T-helper 9 cell (primary cell): ENCODE results near the gene ASIC4.
A peak's percentile ranks its signal among the peaks of the same experiment; 100 is the strongest.

Experiments
- DNase-seq: peaks from one replicate; pipeline ENCODE4 v3.0.0-alpha.2; 2020

ASIC4 gene

DNA sequence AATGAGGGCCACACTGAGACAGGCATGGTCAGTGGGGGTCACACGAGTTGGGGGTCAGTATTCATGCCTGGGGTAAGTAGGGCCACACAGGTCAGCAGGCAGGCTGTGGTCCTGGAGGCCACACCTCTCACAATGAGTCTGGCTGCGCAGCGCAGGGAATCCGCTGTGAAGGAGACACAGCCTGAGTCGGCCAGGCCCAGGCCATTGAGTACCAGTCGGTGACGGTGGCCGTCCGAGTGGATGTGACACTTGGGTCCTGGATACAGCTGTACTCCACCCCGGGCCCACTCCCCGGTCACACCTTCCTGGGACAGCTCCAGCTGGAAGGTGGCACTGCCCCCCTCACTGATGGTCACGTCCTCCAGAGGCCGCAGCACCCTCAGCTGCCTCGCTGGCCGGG, 40.1 kb downstream of the ASIC4 start:
- no peak for DNase-seq

DNA sequence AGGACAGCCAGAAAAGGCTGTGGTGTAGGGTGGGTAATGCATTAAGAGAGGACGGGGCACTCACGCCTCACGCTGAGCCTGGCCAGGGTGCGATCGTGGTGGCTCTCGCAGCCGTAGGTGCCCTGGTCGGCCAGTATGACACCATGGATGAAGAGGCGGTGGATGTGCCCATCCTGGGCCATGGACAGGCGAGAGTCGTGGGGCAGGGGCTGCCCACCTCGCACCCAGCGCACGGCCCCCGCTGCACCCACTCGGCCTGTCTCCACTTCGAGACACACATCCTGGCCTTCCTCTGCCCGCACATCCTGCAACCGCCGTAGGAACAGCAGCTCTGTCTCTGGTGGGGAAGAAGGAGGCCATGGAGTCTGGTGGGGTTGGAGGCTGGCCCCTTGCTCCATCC, 41.7 kb downstream of the ASIC4 start:
- no peak for DNase-seq

DNA sequence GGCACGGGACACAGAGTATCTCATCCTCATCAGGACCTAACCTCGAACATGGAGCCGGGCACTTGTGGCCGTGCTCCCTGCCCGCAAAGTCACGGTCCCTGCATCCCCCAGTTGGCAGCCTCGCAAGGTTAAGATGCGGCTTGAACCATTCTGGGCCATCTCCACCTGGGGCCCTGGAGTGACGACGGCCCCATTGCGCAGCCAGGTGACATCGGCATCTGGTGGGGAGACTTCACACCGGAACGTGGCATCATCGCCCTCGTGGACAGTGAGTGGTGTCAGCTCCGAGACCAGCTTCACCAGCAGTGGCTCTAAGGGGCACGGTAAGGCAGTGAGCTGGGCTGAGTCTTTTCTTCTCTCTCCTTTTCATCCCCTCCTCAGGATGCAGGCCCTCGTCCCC, 42.1 kb downstream of the ASIC4 start:
- no peak for DNase-seq

DNA sequence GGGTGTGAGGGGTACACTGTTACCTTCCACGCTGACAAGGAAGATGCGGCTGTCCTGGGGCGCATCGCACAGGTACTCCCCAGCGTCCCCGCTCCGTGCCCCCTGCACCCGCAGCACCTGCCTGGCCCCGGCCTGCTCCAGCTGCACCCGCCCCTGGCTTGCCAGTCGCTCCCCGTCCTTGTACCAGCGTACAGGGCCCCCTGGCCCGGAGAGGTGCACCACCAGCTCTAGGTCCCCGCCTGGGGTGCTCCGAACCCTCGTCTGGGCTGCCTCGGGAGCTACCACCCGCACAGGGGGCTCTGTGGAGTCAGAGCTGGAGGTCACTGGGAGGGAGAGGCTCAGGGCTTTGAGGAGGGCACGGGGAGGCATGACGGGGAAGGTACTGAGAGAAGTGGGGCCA, 43.0 kb downstream of the ASIC4 start:
- DNase-seq = no peak

DNA sequence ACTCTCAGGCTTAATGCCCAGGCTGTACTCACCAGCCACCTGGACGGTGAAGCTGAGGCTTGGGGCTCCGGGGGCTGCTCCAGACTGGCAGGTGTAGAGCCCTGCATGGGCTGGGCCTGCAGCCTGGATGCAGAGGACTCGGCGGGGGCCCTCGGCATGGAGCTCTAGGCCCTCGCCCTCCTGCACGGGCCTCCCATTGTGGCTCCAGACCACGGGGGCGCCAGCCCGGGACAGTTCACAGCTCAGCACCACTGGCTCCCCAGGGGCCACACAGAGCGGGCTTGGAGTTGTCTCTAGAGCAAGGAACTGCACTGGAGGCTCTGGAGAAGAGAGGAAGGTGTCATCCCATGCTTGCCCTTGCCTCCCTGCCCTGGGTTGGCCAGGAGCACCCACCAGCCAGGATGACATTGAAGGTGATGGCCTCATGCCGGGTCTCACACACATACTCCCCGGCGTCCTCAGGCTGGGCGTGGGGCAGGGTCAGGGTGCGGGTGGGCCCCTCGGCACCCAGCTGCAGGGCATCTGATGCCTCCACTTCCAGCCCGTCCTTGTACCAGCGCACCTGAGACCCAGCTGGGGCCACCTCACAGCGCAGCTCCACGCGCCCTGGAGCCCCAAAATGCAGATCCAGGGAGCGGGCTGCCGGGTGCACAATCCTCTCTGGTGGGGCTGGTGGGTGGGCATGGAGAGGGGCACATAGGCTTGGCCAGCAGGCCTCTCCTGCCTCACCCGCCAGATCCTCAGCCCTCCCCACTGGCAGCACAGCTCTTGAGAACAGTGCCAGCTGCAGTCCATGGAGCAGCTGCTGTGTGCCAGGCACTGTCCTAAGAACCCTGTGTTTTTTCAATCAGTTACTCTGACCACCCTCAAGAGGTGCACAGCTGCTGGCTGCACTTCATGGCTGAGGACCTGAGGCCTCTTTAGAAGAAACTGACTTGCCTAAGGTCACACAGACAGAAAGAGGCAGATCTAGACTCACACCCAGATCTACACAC, 43.8 kb downstream of the ASIC4 start:
- no peak for DNase-seq

DNA sequence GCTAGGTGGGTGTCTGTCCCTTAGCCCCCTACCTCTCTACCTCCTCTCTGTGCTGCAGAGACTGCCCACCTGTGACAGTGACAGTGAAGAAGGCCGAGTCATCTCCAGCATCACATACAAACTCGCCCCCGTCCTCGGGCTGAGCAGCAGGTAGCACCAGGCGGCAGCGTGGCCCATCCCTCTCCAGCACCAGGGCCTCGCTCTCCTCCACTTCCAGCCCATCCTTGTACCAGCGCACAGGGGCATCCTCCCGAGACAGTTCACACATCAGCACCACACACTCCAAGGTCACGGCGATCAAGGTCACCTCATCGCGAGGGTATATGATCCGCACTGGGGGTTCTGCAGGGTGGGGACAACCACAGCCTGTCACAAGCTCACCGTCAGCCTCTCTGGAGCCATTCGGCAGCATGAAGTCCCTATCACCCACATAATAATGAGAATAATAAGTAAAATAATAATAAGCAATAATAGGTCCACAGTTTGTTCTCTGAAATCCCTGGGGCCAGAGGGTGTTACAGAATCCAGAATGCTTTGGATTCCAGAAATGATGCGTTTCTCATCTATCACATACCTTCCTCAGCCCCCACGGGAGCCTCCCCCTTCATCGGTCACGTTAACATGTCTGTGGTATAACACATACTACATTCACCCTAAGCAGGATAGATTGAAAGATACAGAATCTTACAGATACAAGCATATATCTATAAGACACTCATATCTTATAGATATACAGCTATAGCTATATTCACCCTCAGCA, 45.1 kb downstream of the ASIC4 start:
- DNase-seq = no peak

DNA sequence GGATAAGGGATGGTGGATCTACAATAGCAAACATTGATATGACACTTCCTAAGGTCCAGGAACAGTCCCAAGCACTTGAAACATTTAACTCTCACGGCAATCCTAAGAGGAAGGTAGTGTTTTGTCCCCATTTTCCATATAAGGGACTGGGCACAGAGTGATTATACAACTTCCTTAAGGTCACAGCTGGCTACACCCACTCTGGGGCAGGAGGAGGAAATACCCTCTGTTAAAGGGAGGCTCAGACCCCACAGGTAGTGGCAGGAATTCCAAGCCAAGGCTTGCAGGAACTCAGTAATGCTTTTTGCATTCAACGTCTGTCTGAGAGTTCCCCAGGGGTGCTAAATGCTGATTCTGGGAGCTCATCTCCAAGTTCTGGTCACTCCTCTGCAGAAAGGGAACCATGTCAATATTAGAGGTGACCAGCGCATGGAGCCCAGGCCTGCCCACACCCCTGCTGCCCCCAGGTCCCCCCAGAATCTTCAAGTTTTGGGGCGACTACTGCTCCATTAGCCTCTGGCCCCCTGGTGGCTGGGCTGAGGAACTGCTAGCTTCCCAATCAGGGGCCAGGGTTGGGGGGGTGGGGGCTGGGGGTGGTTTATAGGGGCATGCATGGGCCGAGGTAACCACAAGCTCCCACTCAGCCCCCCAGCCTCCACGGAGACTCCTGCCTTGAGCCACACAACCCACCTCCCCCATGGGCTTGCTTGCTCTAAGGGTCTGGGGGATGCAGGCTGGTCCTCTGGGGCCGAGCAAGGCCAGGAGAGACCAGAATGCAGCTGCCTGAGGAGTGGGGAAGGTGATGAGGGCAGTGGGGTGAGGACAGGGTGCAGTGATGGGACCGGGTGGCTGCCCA, 46.0 kb downstream of the ASIC4 start:
- DNase-seq = peak; percentile 30

DNA sequence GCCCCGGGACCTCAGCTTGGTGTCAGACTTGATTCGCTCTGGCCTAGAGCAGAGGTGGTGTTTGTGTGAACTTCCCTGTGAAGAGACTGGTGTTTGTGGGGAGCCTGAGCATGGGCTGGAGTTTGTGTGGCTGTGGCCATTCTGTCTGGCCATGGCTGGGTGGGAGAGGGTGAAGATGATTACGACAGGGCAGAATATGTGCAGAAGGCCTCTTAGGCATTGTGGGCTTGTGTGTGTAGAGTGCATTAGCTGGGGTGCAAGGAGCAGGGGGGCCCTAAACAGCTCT, 46.6 kb downstream of the ASIC4 start:
- no peak for DNase-seq

DNA sequence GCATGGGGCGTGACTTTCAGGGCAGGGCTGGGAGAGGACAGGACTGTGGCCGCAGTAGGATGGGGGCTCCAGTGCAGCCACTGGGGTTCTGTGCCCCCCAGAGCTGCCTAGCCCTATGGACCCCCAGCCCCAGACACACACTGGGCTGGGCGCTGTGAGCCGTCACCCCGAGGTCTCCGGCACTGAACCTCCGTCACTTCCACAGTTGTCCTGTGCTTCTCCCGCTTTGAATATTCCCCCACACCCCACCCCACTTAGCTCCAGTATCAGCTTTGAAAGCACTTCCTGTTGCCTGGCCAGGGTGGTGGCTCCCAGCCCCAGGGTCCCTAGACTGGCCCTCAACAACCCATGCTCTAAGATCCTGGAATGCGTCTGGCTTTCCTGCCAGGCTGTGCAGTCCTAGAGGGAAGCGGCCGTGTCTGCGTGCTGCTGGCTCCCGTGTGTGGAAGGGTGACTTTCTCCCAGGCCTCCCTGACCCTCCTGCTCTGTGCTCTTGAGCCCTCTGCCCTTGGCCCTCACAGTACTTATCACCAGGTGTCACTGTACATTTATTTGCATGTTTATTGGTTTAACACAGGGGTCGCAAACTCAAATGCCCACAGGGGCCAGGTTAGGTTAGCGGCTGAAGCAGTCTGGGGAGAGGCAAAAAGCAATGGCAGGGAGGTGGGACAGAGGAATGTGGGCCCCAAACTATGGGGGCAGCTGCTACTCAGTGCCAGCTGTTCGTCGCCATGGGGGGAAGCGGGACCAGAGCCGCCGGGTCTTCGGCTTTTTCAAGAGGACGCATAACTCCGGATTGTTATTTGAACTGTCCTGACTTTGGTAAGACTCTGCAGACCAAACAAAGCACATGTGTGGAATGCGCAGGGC, 47.1 kb downstream of the ASIC4 start:
- no peak for DNase-seq

DNA sequence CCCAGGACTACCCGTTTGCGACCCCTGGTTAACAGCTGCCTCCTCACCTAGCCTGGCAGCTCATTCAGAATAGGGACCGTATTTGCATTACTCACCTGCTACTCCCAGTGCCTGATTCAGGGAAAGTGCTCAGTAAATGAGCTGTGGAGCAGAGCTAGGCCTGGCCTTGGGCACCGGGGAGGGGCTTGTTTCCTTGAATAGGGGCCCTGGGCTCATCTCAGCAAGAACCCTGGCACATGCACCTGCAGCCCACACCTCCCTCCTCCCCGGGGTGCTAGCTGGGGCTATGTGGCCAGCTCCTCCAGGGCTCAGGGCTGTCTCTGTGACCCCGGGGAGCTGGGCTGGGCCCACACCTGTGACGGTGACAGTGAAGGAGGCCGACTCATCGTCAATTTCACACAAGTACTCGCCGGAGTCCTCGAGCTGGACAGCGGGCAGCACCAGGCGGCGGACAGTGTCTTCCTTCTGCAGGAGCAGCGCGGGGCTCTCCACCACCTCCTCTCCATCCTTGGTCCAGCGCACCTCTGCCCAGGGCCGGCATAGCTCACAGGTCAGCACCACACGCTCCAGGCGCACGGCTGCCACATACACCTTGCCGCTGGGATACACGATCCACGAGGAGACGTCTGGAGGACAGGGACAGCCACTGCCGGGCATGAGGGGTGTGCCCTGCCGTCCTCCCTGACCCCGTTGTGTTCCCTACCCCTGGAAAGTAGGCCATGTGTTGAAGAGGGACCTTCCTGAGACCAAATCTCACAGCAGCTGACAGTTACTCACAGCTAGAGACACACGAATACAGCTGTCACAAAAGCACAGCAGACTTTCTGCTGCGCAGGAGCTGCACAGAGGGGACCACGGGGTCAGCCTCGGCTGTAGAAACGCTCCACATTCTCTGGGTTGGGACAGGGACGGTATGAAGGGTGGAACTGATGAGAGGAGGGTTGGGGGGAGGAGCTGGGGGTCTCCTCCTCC, 48.1 kb downstream of the ASIC4 start:
- no peak for DNase-seq

DNA sequence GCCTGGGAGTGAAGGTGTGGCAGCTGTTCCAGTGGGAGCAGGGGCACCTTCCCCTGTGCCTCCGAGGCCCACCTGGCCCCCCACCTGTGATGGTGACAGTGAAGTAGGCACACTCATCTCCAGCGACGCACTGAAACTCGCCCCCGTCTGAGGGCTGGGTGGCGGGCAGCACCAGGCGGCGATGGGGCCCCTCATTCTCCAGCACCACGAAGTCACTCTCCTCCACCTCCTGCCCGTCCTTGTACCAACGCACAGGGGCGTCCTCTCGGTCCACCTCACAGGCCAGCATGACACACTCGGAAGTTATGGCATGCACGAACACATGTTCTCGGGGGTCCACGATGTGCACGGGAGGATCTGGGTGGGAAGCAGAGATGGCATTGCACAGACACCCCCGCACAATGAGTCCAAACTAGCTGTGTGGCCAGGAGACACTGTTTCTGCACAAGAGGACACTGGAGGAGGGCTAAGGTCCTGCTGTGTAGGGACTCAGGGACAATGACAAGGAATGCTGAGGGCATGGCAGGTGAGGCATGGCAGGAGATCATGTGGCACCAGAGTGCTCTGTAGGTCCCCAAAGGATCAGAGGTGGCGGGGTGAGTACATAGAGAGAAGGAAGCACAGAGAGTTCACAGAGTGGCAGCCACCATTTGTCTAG, 49.1 kb downstream of the ASIC4 start:
- no peak for DNase-seq

DNA sequence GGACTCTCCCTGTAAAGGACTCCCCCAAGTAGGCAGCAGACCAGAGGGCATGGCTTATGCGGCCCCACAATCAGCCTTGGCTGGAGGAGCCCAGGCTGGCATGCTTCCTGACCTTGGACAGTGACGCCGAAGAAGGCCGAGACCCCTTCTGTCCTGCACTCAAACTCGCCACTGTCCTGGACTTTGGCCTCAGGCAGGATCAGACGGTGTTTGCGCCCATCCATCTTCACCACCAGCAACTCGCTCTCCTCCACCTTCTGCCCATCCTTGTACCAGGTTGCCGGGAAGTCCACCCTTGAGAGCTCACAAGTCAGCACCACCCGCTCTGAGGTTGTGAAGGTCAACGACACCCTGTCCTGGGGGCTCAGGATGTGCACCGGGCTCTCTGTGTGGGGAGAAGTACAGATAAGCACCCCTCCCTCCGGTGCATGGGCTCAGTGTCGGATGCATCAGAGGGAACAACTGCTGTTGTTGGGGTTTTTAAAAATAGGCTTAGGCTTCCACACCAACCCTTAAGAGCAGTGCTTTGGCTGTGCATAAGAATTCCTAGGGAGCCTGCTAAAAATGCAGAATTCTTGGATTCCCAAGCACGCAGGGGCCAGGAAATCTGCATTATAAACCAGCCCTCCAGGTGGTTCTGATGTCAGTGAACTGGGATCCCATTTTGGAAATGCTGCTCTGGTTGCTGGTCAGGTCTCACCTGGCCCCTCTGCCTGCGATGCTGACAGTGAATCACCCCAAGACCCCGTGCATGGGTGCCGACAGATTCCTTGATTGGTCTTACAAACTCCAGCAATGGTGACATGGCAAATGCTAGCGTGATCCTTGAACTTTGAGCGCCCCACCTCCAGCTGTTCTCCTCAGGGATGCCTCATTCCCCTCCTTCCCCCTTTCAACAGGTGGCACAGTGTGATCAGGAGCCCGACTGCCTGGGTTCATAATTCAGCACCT, 51.1 kb downstream of the ASIC4 start:
- DNase-seq = no peak

DNA sequence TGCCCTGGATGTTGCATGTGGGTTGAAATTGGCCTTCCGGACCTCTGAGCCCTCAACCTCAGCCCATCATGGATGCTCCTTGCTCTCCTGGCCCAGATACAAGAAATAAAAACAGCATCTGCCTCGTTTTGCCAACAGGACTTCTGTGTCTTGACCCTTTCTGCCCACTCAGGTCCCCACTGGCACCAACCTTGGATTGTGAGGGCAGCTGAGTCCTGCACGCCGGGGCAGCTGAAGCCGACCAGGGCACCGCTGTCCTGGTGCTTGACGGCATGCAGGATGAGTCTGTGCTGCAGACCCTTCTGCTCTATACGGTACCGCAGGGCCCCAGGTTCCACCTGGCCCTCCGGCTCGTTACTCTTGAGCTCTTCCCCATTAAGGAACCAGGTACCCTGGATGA, 52.4 kb downstream of the ASIC4 start:
- DNase-seq = no peak

DNA sequence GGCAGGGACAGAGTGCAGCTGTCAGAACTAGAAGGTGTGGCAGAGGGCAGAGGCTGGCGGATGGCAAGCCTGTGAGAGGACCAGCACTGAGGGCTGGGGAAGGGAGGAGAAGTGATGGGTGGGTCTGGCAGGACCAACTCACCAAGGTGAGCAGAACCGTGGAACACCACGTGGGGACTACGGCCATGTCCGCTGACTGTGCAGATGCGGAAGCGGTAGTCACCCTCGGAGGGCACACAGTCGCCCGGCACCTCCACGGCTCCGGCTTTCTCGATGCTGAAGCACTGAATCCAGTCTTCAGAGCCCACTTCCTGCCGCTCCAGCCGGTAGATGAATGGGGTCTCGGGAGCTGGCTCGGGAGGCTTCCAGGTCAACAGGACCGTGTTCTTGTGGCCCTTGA, 52.8 kb downstream of the ASIC4 start:
- DNase-seq = no peak

DNA sequence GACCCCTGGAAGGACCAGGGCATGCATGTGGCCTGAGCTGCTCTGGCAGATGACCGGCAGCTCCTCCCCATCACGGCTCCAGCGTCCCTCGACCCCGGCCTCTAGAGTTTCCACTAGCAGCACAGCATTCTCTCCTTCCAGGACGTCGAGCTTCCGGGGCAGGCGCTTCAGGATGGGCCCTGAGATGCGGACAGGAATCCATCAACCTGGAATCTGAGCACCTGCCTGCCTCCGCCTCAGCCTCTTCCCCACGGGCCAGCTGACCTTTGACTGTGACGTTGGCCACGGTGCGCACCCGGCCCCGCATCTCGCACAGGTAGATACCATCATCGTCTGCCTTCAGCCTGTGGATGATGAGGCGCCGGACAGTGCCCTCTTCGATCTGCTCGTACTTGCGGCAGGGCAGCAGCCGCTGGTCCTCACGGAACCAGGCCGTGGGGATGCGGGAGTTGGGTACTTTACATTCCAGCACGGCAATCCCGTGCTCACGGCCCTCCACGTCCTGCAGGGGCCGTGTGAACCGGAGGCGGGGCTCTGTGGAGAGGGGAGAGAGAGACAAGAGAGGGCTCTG, 53.6 kb downstream of the ASIC4 start:
- no peak for DNase-seq

DNA sequence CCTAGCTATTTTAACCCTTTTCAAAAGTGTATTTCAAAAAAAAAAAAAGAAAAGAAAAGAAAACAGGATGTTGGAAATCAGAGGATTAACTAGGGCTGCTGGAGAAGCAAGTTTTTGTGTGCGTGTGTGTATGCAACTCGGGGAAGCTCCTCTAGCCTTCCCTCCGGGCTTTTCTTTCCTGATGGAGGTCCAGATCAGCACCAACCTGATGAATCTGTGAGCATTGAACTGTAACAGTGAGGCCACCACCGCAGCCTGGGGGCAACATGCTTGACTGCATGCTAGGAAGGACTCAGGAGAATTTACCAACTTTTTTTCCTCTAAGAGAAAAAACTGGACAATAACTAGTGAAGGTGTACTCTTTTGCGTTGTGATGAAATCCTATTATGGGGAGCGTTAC, 54.8 kb downstream of the ASIC4 start:
- no peak for DNase-seq

DNA sequence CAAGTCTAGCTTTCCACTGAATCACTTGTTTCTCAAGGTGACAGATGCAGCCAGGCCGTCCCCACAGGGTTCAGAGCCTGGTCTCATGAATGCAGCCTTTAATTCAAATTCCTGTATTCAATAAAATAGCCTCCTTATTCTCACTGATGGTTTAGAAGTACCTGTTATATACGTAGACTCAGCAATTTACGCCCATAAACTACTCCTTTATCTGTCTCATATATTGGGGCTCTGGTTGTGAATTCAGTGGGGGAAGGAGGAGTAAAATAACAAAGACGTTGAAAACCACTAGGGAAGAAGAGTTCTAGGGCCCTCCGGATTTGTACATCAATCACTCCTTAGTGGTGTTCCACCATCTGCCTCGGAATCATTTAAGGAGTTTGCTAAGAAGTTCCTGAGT, 55.4 kb downstream of the ASIC4 start:
- no peak for DNase-seq

DNA sequence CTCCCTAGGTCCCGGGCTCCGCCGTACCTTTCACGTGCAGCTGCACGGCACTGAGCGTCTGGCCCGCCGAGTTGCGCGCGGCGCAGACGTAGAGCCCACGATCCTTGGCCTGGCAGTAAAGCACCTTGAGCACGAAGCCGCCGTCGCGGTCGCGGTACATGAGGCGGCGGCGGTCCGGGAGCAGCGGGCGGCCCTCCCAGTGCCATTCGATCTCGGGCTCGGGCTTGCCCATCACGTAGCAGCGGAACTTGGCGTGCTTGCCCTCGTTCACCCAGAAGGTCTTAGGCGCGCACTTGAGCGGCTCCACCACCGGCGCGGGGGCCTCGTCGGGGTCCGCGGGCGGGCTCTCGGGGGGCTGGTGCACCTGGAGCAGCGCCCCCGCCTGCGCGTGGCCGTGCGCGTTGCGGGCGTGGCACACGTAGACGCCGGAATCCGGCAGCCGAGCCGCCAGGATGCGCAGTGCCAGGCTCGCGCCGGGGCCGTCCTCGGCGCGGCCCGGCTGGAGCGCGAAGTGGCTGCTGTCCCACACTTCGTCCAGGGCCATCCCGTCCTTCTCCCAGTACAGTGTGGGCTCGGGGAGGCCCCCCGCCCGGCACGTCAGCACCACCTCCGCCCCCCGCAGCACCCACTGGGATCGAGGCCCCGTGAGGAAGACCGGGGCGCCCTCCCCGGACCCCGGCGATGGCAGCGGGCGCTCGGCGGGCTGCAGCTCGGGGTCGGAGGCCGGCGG, 56.1 kb downstream of the ASIC4 start:
- no peak for DNase-seq
